GM19455 (cell line): ENCODE measurements around the gene DSTYK.
"Not testable (repeated sequence)": the region's sequence is repeated elsewhere in the genome, so short reads cannot be mapped to it uniquely, and the experiment has no call there.

Source experiments
- ATAC-seq: cut with Tn5 transposase; IDR thresholded peaks from one replicate; pipeline ENCODE4 v1.9.1; 2021; ENCODE audit not compliant: unreplicated experiment

The DSTYK gene

DNA sequence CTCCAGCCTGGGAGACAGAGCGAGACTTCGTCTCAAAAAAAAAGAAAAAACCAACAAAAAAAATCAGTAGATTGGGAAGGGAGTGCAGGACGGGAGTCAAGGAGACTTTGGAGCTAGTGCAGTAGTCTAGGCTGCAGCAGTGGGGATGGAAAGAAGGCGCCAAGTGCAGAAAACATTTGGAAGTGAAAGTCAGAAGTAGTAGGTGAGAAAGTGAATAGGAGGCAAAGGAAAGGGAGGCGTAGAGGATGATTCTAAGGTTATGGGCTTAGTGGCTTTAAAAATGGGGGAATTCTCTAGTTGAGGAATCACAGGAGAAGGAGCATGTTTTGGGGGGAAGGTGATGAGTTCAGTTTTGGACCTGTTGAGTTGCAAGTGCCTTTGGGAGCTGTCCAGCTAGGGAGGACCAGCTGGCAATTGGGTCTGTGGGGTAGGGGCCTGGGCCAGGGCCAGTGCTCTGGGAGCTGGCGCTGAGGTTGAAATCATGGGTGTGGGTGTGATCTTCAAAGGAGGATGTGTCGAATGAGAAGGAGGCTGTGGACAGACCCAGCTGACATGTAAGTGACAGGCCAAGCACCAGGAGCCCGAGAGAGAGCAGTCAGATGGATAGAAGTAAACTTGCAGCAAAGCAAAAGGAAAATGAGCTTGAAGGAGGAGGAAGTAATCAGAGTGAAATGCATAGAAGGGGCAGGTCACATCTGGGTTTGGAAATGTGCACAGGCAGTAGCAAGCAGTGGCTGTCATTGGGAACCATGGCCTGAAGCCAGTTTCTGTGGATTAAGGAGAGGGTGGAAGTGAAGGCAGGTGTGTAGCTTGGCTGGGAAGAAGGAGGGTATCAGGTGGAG lies 32.1 kb upstream of the DSTYK start:
- no peak for ATAC-seq

GRCh38 chr1:205241366-205242030 lies 30.0 kb upstream of the DSTYK start:
- ATAC-seq, result no peak

DNA sequence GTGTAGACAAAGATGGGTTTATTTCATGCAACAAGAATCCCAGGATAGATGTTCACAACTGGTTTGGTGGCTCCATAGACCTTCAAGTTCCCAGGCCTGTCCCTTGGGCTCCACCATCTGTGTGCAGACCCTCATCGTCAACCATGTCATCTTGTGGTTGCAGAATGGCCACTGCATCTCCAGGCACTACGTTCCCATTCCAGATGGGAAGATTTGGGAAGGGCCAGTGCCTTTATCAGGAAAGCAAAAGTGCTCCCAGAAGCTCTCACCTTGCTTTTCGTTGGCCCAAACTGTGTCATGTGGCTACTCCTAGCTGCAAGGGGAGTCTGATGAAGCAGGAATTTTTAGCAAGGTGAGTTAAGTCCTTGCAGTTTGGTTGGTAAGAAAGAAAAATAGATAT lies 29.1 kb upstream of the DSTYK start:
- ATAC-seq, result no peak

DNA sequence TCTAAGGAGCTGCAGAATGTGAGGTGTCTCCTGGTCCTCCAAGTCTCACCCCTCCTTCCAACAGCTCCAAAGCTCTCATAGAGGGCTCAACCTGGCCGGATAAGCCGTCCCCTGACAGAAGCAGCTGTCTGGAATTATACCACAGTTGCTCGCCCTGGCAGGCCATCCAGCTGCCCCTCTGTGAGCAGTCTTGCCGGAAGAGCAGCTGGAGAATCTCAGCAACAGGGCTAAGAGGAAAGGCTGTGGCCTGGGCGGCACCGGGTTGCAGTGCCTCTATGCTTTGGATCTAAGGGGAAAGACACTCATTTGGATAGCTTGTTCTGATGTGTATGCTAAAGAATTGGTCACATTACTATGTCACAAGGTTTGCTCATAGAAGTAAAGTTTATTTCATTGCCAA lies 28.6 kb upstream of the DSTYK start:
- no peak for ATAC-seq

- no peak for ATAC-seq
These were observed 27.6 kb upstream of the DSTYK start for GRCh38 chr1:205239078-205239477.

DNA sequence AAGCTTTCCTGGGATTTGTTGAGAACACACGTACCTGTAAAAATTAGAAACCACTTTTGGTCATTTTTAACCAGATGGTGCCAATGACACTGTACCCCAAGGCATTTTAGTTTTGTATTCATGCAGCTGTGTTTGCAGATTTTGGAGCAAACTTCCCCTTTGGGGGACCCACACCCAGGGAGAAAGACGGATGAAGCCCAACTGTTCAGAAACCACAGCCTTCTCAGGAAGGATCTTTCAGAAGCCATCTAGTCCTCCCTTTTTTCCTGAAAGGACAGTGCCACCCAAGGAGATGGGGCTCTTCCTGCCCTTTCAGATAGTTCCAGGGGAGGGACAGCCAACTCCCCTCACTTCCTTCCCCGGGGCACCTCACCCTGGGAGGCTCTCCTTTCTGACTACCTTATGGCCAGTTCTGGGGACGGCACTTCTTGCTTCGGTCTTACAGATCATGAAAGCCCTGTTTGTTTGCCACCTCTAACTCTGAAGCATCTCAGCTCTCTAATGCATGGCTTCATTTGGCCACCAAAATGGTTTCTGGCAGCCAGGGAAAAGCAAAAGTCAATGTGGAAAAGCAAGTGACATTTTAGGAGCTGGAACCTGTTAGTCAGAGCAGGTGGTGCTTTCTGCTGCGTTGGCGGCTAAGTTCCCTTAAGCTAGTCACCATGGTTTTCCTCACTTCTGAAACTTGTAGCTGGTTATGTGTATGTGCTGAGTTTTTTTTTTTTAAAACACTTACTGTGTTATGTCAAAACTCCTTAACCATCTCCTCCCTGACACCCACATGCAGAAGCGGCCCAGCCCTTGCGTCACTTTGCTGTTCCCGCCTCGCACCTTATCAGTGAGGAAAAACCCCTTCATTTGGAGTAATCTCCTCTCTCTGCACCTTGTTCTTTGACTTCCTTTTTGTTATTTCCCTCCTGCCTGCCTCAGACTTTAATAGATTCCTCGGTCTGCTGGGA lies 26.3 kb upstream of the DSTYK start:
- no peak for ATAC-seq

DNA sequence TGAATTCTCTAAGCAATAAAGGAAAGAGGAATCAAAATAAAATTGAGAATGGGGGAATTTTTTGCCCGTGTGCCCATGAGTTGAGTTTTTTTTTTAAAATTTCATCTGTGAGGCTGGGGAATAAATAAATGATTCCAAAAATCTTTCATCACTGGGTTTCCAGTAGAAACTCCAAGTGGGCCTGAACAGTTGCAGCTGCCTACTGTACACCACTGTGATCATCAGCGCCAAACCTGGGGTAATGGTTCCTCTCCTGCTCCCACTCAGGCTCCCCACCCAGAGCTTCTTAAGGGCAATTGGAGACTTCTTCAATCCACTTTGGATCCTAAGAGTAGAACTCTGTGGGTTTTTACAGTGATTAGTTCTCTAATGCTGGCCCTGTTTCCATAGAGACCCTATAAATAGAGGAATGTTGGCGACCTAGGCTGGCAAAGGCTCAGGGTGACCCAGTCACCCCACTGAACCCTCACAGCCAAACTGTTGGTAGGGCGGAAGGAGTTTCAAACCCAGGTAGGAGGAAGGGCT lies 25.5 kb upstream of the DSTYK start:
- ATAC-seq, result no peak

DNA sequence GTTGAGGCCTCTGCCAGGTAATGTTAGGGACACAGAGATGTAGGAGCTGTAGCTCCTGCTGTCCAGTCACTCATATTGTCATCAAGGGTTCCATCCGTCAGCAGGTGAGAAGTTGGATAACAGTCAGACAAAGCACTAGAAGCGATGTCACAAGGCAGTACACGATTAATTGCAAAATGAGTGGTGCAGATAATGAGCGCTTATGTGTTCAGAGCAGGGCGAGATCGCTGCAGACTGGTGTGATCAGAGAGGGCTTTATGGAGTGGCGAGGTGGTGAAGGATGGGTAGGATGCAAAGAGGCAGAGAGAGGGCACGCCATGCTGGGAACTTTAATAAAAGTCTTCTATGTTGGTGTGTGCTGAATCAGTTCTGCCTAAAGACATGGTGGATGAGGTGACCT lies 25.0 kb upstream of the DSTYK start:
- no peak for ATAC-seq

DNA sequence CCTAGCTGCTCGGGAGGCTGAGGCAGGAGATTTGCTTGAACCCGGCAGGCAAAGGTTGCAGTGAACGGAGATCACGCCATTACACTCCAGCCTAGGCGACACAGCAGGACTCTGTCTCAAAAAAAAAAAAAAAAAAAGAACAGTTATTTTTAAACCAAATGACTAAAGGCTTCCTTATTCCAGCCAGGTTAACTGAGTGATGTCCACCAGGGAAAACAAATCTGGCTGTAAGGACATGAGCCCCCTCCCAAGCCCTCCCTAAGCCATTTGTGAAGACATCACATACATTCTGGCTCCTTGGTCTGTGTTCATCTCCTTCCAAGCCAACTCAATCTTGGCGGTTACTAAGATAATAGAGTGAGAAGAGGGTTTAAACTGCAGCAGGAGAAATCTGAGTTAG lies 24.4 kb upstream of the DSTYK start:
- no peak for ATAC-seq

DNA sequence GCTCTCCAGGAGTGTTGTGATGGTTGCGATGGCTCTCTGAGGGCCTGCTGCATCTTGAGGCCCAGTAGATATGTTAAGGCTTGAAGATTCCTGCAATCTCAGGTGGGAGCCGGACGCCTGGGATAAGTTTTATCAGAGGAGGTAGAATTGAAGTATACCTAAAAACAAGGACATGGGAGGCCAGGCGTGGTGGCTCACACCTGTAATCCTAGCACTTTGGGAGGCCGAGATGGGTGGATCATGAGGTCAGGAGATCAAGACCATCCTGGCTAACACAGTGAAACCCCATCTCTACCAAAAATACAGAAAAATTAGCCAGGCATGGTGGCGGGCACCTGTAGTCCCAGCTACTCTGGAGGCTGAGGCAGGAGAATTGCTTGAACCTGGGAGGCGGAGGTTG lies 22.5 kb upstream of the DSTYK start:
- not testable (repeated sequence) for ATAC-seq

GRCh38 chr1:205232945-205233397 lies 21.5 kb upstream of the DSTYK start:
- ATAC-seq, result no peak

- ATAC-seq, result no peak
These were observed 20.8 kb upstream of the DSTYK start for GRCh38 chr1:205232127-205232820.

GRCh38 chr1:205230982-205231381 lies 19.5 kb upstream of the DSTYK start:
- ATAC-seq, result no peak

- no peak for ATAC-seq
These were observed 18.6 kb upstream of the DSTYK start for GRCh38 chr1:205229916-205230700.

- no peak for ATAC-seq
These were observed 17.9 kb upstream of the DSTYK start for GRCh38 chr1:205229399-205229871.

GRCh38 chr1:205228093-205228521 lies 16.6 kb upstream of the DSTYK start:
- ATAC-seq, result no peak

DNA sequence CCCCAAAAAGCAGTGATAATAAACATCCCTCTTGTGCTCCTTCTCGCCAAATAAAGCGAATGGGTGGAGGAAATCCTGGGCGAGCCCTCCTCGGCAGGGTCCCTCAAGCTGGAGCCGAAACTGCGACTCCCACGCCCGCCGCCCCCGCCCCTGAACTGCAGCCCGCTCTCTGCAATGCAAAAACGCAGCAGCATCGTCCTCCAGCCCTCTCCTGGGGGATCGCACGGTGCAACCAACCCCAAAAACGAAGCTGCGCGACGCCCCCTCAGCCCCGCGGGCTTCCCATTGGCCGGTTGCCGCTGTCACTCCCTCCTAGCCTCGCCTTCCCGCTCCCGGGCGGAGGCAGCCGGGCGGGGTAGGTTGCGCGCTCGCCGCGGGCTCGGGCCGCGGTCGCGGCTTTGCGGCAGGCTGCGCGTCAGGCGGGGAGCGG lies 16.1 kb upstream of the DSTYK start, which contains the start of gene TMCC2:
TSS of gene TMCC2 (plus strand) at position 363 of the 430 bp plus-strand sequence. CDS start 619 bp downstream, outside the sequence.
- ATAC-seq, result no peak

- ATAC-seq, result no peak
These were observed 15.5 kb upstream of the DSTYK start for GRCh38 chr1:205226868-205227583.
